ENCODE results near the gene ABTB1.

ABTB1 gene

DNA sequence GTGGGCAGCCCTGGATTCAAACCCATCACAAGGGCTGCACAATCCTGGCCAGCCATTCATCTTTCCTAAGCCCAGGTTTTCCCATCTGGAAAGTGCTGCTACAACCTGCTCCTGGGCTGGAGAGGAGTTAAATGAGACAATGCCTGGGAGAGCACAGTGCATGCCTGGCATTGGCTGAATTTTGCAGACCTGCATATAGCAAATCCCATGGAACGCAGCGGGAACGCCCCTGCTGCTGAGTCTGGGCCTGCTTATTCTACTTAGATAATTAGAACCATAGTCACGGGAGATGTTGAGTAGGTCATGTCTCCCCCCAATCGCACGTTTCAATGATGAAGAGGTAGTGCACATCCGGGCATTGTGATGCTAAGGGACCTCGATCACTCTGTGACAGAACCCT is 46.6 kb downstream of the ABTB1 start:
- no peak for DNase-seq (ENCODE audit: low read depth, low spot score)

GRCh38 chr3:127720161-127720823 is 47.5 kb downstream of the ABTB1 start:
- DNase-seq (ENCODE audit: low read depth, low spot score), result no peak

DNA sequence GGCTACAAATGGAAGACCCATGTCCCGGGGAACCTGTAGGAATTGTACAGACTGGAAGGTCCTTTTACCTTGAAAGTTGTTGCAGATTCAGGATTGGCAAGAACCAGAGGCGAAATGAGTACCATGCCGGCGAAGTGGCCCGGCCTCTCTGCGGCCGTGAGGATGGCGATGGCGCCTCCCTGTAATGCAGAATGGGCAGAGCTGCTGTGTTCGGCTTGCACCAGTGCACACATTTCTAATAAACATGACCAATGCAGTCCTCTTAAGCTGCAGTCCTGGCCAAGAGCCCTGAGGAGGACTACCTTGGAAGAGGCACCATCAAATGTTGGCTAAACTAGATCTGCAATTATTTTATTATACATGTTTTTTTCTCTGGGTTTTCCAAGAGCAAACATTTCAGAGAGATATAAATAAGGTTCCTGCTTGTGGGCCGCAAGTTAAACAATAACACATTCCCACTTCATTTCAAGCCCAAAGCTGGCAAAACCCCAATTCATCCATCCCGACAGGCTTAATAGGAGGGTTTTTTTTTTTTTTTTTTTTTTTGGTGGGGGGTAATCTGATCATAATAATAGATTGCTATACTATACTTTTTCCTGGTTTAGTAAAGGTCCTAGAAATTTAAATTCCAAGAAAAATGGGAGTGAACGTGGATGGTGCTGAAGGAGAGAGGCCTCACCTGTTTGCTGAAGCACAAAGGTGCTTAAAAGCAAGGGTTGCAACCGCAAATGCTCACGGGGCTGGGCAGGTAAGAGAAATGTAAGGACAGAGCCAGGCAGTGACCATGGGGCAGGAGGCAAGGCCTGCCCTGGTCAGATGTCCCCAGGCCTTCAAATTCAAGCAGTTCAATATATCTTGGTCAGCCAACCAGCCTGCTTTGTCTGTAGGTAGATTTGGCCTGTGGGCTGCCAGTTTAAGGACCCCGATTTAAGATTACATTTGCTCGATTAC is 48.5 kb downstream of the ABTB1 start:
- DNase-seq (ENCODE audit: low read depth, low spot score), result no peak

DNA sequence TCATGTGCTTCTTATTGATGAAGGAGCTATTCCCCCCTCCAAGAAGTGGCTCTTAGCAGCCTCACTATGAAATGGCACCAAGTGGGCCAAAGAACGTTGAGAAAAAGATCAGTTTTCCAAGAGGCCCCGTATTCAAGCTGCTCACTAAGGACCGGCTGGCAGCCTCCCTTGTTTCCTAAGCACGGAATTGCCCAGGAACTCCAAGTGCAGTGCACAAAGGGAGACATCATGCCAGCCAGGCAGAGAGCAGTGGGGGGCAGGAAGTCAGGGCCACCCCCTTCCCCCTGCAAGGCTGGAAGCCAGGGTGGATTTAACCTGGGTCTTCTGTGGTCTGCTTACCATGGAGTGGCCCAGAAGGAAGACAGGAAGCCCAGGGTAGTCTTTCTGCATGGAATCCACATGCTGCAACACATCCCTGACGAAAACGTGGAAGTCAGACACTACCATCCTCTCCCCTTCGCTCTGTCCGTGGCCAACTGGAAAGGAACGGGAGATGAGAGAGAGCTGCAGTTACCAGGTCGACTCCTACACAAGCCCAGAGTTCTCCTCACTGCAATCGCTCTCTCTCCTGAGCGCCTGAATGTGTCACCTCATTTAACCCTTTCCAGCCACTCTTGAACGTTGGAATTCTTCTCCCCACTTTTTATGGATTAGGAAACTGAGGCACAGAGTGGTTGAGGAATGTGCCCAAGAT is 49.5 kb downstream of the ABTB1 start:
- DNase-seq (ENCODE audit: low read depth, low spot score), result no peak

DNA sequence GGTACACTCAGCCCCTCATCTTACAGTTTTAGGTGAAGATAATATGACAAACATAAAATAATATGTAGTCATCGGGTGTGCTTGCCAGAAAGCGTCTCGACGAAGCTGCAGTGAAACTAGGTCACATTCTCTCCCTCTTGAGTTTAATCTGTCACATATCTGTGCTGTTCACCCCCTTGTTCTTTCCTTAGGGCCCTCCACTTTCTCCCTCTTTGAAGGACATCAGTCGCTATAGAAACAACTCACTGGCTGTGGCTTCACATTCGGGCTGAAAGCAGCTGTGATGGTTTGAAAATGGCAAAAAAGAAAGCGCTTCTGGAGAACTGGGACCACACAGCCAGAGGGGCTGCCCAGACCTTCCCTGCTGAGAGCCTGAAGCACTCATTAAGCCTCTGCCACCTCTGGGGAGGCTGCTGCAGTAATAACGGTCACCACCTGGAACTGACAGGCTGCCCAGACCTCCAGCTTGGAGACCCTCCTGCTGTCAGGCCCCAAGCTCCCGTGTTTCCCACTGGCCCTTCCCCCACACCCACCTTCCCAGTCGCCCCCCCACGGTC is 50.3 kb downstream of the ABTB1 start:
- DNase-seq (ENCODE audit: low read depth, low spot score), result no peak

GRCh38 chr3:127726894-127727293 is 54.1 kb downstream of the ABTB1 start:
- no peak for DNase-seq (ENCODE audit: low read depth, low spot score)

DNA sequence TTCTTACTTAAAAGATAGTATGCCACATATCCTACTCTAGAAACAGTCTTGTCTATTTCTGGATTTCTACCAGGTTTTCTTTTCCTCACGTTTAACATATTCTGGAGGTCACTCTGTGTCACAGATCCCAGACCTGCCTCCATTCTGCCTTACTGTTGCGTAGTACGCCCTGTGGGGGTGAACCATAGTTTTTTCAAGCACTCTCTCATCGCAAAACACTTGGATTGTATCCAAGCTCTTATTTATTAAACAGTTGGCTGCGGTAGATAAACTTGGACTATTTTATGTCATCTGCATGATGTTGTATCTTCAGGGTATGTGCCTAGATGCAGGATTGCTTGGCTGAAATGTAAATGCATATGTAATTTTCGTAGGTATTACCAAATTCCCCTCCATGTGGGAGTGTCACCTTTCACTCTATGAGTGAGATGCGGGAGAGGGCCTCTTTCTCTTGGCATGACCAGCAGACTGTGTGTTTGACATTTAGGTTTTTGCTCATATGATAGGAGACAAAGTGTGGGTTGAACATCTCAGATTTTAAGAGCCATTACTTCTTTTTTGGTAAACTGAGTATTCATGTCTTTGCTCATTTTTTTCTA is 55.8 kb downstream of the ABTB1 start:
- DNase-seq (ENCODE audit: low read depth, low spot score), result no peak

GRCh38 chr3:127729556-127730056 is 56.9 kb downstream of the ABTB1 start:
- DNase-seq (ENCODE audit: low read depth, low spot score), result no peak

GRCh38 chr3:127730171-127730570 is 57.4 kb downstream of the ABTB1 start:
- no peak for DNase-seq (ENCODE audit: low read depth, low spot score)

Data from brain pericyte (primary cell).